PC-3 (cell line): ENCODE results near the gene ZDHHC6. TPM values are rescaled to one million over a fixed set of nuclear protein-coding genes. Genes with fewer than 3 reads are reported as not detected.
"Not testable (repeated sequence)": the region's sequence is repeated elsewhere in the genome, so short reads cannot be mapped to it uniquely, and the experiment has no call there.

ENCODE experiments used
- ATAC-seq: fragments of 200-7000 bp; cut with Tn5 transposase; 2 replicates; pipeline ENCODE4 v1.9.1; 2020; ENCODE audit warnings: mild to moderate bottlenecking, moderate library complexity
- BruUV-seq: library from RNA; stranded (reverse); fragments of 400-500 nt; replicated peaks from 2 replicates; lab custom pipeline; 2021; lab: Mats Ljungman, UMichigan
- CTCF ChIA-PET: fragments of 300-600 bp; sonication (Branson Sonifier 250); formaldehyde crosslinking; loops from one replicate; lab custom pipeline; 2022; ENCODE audit warnings: antibody characterized with exemption; lab: Charles Lee
- POLR2A ChIA-PET: fragments of 300-600 bp; sonication (Branson Sonifier 250); formaldehyde crosslinking; loops from one replicate; lab custom pipeline; 2022; ENCODE audit warnings: antibody characterized with exemption; ENCODE audit not compliant: unreplicated experiment; lab: Charles Lee
- DNase-seq: peaks from one replicate; pipeline ENCODE4 v3.0.0-alpha.2; 2015
- H2AFZ ChIP-seq: fragments of 300-600 bp; sonication (generic); 2 replicates; pipeline ENCODE4 v1.6.0; 2016; ENCODE audit warnings: antibody characterized with exemption, low read length
- H3F3A ChIP-seq: fragments of 300-600 bp; sonication (generic); one replicate; pipeline ENCODE4 v1.6.0; 2017; ENCODE audit warnings: antibody characterized with exemption, low read length, control low read depth, mild to moderate bottlenecking; ENCODE audit not compliant: unreplicated experiment
- H3K27ac ChIP-seq: fragments of 300-600 bp; sonication (generic); 2 replicates; pipeline ENCODE4 v1.5.1; 2016; ENCODE audit warnings: mild to moderate bottlenecking, low read length
- H3K27me3 ChIP-seq: fragments of 300-600 bp; sonication (generic); 2 replicates; pipeline ENCODE4 v1.6.1; 2016; ENCODE audit warnings: low read length, mixed read lengths
- H3K36me3 ChIP-seq: fragments of 300-600 bp; sonication (generic); 2 replicates; pipeline ENCODE4 v1.6.1; 2016; ENCODE audit warnings: low read depth, mixed run types, low read length, mixed read lengths
- H3K4me1 ChIP-seq: fragments of 300-600 bp; sonication (generic); 2 replicates; pipeline ENCODE4 v1.5.1; 2016; ENCODE audit warnings: low read length; ENCODE audit not compliant: insufficient read depth
- H3K4me2 ChIP-seq: fragments of 300-600 bp; sonication (generic); 2 replicates; pipeline ENCODE4 v1.6.0; 2016; ENCODE audit warnings: low read length
- H3K4me3 ChIP-seq: fragments of 300-600 bp; sonication (generic); 2 replicates; pipeline ENCODE4 v1.5.1; 2016; ENCODE audit warnings: mild to moderate bottlenecking, low read length, mixed read lengths
- H3K79me2 ChIP-seq: fragments of 300-600 bp; sonication (generic); 2 replicates; pipeline ENCODE4 v1.6.1; 2017; ENCODE audit warnings: low read length, mixed read lengths
- H3K9ac ChIP-seq: fragments of 300-600 bp; sonication (generic); 2 replicates; pipeline ENCODE4 v1.6.0; 2016; ENCODE audit warnings: mild to moderate bottlenecking, low read length
- H3K9me2 ChIP-seq: fragments of 300-600 bp; sonication (generic); replicated peaks from 2 replicates; pipeline ENCODE4 v1.6.1; 2016; ENCODE audit warnings: mixed run types, low read length, mixed read lengths
- H3K9me3 ChIP-seq: fragments of 300-600 bp; sonication (generic); 2 replicates; pipeline ENCODE4 v1.6.1; 2016; ENCODE audit warnings: low read length, mixed read lengths
- H4K20me1 ChIP-seq: fragments of 300-600 bp; sonication (generic); 2 replicates; pipeline ENCODE4 v1.6.1; 2016; ENCODE audit warnings: low read length, mixed read lengths
- EZH2 ChIP-seq: fragments of 300-600 bp; sonication (generic); IDR thresholded peaks from one replicate; pipeline ENCODE4 v1.6.1; 2017; ENCODE audit warnings: antibody characterized with exemption, mild to moderate bottlenecking, low read length; ENCODE audit not compliant: unreplicated experiment
- EZH2phosphoT487 ChIP-seq: fragments of 300-600 bp; sonication (generic); IDR thresholded peaks from 2 replicates; pipeline ENCODE4 v1.6.1; 2018; ENCODE audit warnings: mild to moderate bottlenecking, antibody characterized with exemption, low read length, borderline replicate concordance
- intact Hi-C: fragments of 100-400 bp; cut with micrococcal nuclease; formaldehyde crosslinking; loops from 2 replicates; pipeline ENCODE4 v1.9.0; 2023
- total RNA-seq: library from RNA; depleted of rRNA; stranded (reverse); fragments of >200 nt; gene quantifications from 2 replicates; pipeline ENCODE4 v1.2.3, GENCODE V29; 2014
- TF ChIP-seq, protein P1 (sequence below): fragments of 300-600 bp; sonication (generic); conservative IDR thresholded peaks from 2 replicates; pipeline ENCODE4 v1.5.1; 2017; ENCODE audit warnings: antibody characterized with exemption, low read depth, mild to moderate bottlenecking, low read length

ZDHHC6 gene
- total RNA-seq, 1 experiment from 2014 or later: 17.7 TPM

DNA sequence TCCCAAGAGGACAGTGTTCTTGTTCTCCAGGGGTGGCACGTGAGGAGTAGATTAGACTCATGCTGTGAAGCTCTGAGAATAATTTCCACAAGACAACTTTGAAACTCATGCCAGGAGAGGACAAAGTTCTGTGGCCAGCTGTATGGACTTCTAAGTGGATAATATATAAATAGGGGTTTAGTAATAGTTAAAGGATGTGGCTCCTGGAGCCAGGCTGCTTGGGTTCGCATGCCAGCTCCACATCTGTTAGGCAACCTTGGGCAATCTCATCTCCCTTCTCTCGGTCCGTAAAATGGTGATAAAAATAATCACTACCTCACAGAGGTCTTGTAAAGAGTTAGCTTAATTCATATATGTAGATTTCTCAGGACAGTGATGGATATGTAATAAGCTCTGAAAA, 37.0 kb downstream of the ZDHHC6 start:
- Histone ChIP-seq H3K9me3 (no peaks in the 10 kb centered on the region), H3K4me1 (peaks cover 14% of the 10 kb centered on the region), H3F3A (no peaks in the 10 kb centered on the region), H3K4me2 (no peak overlapping the region), H2AFZ (no peak overlapping the region), H3K36me3 (no peaks in the 10 kb centered on the region), H3K9ac (no peak overlapping the region), H3K9me2 (no peaks in the 10 kb centered on the region), H4K20me1 (no peaks in the 10 kb centered on the region), H3K27me3 (no peaks in the 10 kb centered on the region), H3K4me3 (no peak overlapping the region), H3K79me2 (no peaks in the 10 kb centered on the region), H3K27ac (no peak overlapping the region)
- DNase-seq (no peak), ATAC-seq (no peak)
- no TSS peak for BruUV-seq
- no peak for TF ChIP-seq EZH2phosphoT487
- TF ChIP-seq EZH2: no peak
- TF ChIP-seq, protein P1, sequence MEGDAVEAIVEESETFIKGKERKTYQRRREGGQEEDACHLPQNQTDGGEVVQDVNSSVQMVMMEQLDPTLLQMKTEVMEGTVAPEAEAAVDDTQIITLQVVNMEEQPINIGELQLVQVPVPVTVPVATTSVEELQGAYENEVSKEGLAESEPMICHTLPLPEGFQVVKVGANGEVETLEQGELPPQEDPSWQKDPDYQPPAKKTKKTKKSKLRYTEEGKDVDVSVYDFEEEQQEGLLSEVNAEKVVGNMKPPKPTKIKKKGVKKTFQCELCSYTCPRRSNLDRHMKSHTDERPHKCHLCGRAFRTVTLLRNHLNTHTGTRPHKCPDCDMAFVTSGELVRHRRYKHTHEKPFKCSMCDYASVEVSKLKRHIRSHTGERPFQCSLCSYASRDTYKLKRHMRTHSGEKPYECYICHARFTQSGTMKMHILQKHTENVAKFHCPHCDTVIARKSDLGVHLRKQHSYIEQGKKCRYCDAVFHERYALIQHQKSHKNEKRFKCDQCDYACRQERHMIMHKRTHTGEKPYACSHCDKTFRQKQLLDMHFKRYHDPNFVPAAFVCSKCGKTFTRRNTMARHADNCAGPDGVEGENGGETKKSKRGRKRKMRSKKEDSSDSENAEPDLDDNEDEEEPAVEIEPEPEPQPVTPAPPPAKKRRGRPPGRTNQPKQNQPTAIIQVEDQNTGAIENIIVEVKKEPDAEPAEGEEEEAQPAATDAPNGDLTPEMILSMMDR: no peak
- intact Hi-C loops: no loop called here
- CTCF ChIA-PET: no interaction called here
- POLR2A ChIA-PET: no interaction called here

- H3K9ac ChIP-seq: no peak overlapping the region
- no peaks in the 10 kb centered on the region for H3K36me3 ChIP-seq
- POLR2A ChIA-PET: no interaction called here
- no peaks in the 10 kb centered on the region for H3F3A ChIP-seq
- no peaks in the 10 kb centered on the region for H3K27me3 ChIP-seq
- no peaks in the 10 kb centered on the region for H3K79me2 ChIP-seq
- BruUV-seq: no TSS peak
- DNase-seq (no peak), ATAC-seq (no peak)
- H2AFZ ChIP-seq: no peak overlapping the region
- H3K4me3 ChIP-seq: no peak overlapping the region
- TF ChIP-seq, protein P1: no peak
- no peak for TF ChIP-seq EZH2
- no peak for TF ChIP-seq EZH2phosphoT487
- H3K27ac ChIP-seq: no peak overlapping the region
- no peak overlapping the region for H3K4me2 ChIP-seq
- H3K9me2 ChIP-seq: no peaks in the 10 kb centered on the region
- no peaks in the 10 kb centered on the region for H4K20me1 ChIP-seq
- CTCF ChIA-PET: no interaction called here
- H3K9me3 ChIP-seq: no peaks in the 10 kb centered on the region
- intact Hi-C loops: no loop called here
- peaks cover 19% of the 10 kb centered on the region for H3K4me1 ChIP-seq
These were observed 37.4 kb downstream of the ZDHHC6 start for GRCh38 chr10:112409299-112409698.

GRCh38 chr10:112407696-112408095, 39.0 kb downstream of the ZDHHC6 start:
- ATAC-seq (no peak), DNase-seq (no peak)
- TF ChIP-seq EZH2phosphoT487 (no peak), EZH2 (no peak)
- TF ChIP-seq, protein P1: no peak
- no peak overlapping the region for H3K4me2 ChIP-seq
- H2AFZ ChIP-seq: no peak overlapping the region
- no peak overlapping the region for H3K9ac ChIP-seq
- no peaks in the 10 kb centered on the region for H3K79me2 ChIP-seq
- no peaks in the 10 kb centered on the region for H3K36me3 ChIP-seq
- H3F3A ChIP-seq: no peaks in the 10 kb centered on the region
- intact Hi-C loops: no loop called here
- no peaks in the 10 kb centered on the region for H3K9me2 ChIP-seq
- BruUV-seq: no TSS peak
- H3K27ac ChIP-seq: no peak overlapping the region
- no peaks in the 10 kb centered on the region for H3K9me3 ChIP-seq
- H4K20me1 ChIP-seq: no peaks in the 10 kb centered on the region
- ChIA-PET CTCF (no interaction called here), POLR2A (no interaction called here)
- no peaks in the 10 kb centered on the region for H3K27me3 ChIP-seq
- no peak overlapping the region for H3K4me3 ChIP-seq
- H3K4me1 ChIP-seq: peaks cover 28% of the 10 kb centered on the region

DNA sequence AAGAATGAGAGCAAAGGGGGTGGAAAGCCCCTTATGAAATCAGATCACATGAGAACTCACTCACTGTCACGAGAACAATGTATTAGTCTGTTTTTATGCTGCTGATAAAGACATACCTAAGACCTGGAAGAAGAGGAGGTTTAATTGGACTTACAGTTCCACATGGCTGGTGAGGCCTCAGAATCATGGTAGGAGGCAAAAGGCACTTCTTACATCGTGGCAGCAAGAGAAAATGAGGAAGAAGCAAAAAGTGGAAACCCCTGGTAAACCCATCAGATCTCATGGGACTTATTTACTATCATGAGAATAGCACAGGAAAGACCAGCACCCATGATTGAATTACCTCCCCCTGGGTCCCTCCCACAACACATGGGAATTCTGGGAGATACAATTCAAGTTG, 39.9 kb downstream of the ZDHHC6 start:
- H3F3A ChIP-seq, H3K36me3 ChIP-seq, H3K4me2 ChIP-seq, CTCF ChIA-PET, POLR2A ChIA-PET, H4K20me1 ChIP-seq, H3K9me2 ChIP-seq, H3K27me3 ChIP-seq, DNase-seq, H3K79me2 ChIP-seq, H3K9me3 ChIP-seq, BruUV-seq, intact Hi-C loops, H3K9ac ChIP-seq, ATAC-seq, H3K4me3 ChIP-seq, H2AFZ ChIP-seq, H3K27ac ChIP-seq: not testable (repeated sequence)
- peaks cover 28% of the 10 kb centered on the region for H3K4me1 ChIP-seq
